Panc1 (cell line): ENCODE results near the gene ZMYND15. TPM values are rescaled to one million over a fixed set of nuclear protein-coding genes. Genes with fewer than 3 reads are reported as not detected.

Experiments used
- ATAC-seq: fragments of 200-7000 bp; cut with Tn5 transposase; 2 replicates; pipeline ENCODE4 v1.9.1; 2020; ENCODE audit warnings: mild to moderate bottlenecking, moderate library complexity
- BruUV-seq: library from RNA; stranded (reverse); fragments of 400-500 nt; replicated peaks from 2 replicates; lab custom pipeline; 2021; lab: Mats Ljungman, UMichigan
- CTCF ChIA-PET: fragments of 300-600 bp; sonication (Branson Sonifier 250); formaldehyde crosslinking; loops from one replicate; lab custom pipeline; 2022; ENCODE audit warnings: antibody characterized with exemption; lab: Charles Lee
- POLR2A ChIA-PET: fragments of 300-600 bp; sonication (Branson Sonifier 250); formaldehyde crosslinking; loops from one replicate; lab custom pipeline; 2022; ENCODE audit warnings: antibody characterized with exemption; lab: Charles Lee
- DNase-seq: peaks from one replicate; pipeline ENCODE4 v3.0.0-alpha.2; 2010; ENCODE audit warnings: low read depth, low spot score
- H3K27ac ChIP-seq: 2 replicates; pipeline ENCODE4 v1.5.1; 2011; ENCODE audit warnings: mild to moderate bottlenecking, low read length, inconsistent platforms
- H3K27me3 ChIP-seq: fragments of 200-500 bp; sonication (Bioruptor generic); 2 replicates; pipeline ENCODE4 v1.6.0; 2014; ENCODE audit warnings: low read length, inconsistent platforms; ENCODE audit not compliant: control insufficient read depth, insufficient read depth
- H3K36me3 ChIP-seq: fragments of 200-500 bp; sonication (Bioruptor generic); 2 replicates; pipeline ENCODE4 v1.5.1; 2014; ENCODE audit warnings: inconsistent platforms, mild to moderate bottlenecking, low read length, moderate library complexity; ENCODE audit not compliant: control insufficient read depth, insufficient read depth
- H3K4me1 ChIP-seq: 2 replicates; pipeline ENCODE4 v1.5.1; 2011; ENCODE audit warnings: inconsistent platforms, mild to moderate bottlenecking, low read length, moderate library complexity; ENCODE audit not compliant: control insufficient read depth, insufficient read depth
- H3K4me3 ChIP-seq, 2 experiments: 2 replicates each; pipeline ENCODE4 v1.5.1; 2011 to 2012; ENCODE audit warnings: low read depth in 2 of 2, low read length in 2 of 2, mild to moderate bottlenecking in 2 of 2, inconsistent platforms in 1 of 2, moderate library complexity in 1 of 2
- H3K9me3 ChIP-seq: fragments of 200-500 bp; sonication (Bioruptor generic); 2 replicates; pipeline ENCODE4 v1.5.1; 2014; ENCODE audit warnings: low read depth, mild to moderate bottlenecking, inconsistent platforms, low read length, moderate library complexity; ENCODE audit not compliant: control insufficient read depth, insufficient read depth
- POLR2AphosphoS5 ChIP-seq: IDR thresholded peaks from 2 replicates; pipeline ENCODE4 v1.6.1; 2012; ENCODE audit warnings: mild to moderate bottlenecking, low read depth, low read length, moderate library complexity
- SIN3A ChIP-seq: IDR thresholded peaks from 2 replicates; pipeline ENCODE4 v1.6.1; 2012; ENCODE audit warnings: low read depth, mild to moderate bottlenecking, low read length, moderate library complexity, borderline replicate concordance; ENCODE audit not compliant: insufficient read depth
- TCF7L2 ChIP-seq: IDR thresholded peaks from 2 replicates; pipeline ENCODE4 v1.6.1; 2011; ENCODE audit warnings: mild to moderate bottlenecking, low read depth, low read length, inconsistent platforms
- in situ Hi-C: cut with HindIII; loops from 2 replicates; pipeline ENCODE4 v1.10.0; 2016; ENCODE audit warnings: low sequenced_read_pairs, low pct_unique_long_range_greater_than_20kb
- intact Hi-C: fragments of 100-400 bp; cut with micrococcal nuclease; formaldehyde crosslinking; loops from one replicate; pipeline ENCODE4 v1.10.0; 2022; ENCODE audit not compliant: unreplicated experiment
- total RNA-seq: library from RNA; stranded (reverse); gene quantifications from one replicate; pipeline ENCODE4 v1.2.1, GENCODE V29; 2021; ENCODE audit not compliant: unreplicated experiment
- TF ChIP-seq, protein P1 (sequence below), 2 experiments: IDR thresholded peaks; 2 replicates each; pipeline ENCODE4 v1.6.1; 2011 to 2012; ENCODE audit warnings: low read depth in 2 of 2, control low read depth in 1 of 2, low read length in 1 of 2, mild to moderate bottlenecking in 1 of 2, moderate library complexity in 1 of 2; ENCODE audit not compliant: insufficient read depth in 1 of 2
- TF ChIP-seq, protein P2 (sequence below): fragments of 450-650 bp; IDR thresholded peaks from 2 replicates; pipeline ENCODE4 v1.5.1; 2017; ENCODE audit warnings: mild to moderate bottlenecking

The ZMYND15 gene
- total RNA-seq, 1 experiment from 2014 or later: 0.28 TPM

DNA sequence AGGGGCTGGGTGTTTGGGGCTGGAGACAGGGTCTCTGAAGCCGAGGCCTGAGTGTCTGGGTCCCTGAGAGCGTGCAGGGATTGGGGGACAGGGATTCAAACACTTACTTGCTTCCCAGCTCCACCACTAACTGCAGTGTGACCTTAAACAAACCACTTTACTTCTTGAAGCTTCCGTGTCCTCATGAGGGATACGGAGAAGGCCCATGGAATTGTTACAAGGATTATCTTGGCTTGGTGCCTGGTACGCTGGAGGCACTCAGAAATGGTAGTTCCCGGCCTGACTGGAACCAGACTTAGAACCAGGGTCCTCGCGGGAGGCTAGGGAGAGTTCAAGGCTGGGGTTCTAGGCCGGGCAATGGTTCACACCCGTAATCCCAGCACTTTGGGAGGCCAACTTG lies 3.0 kb downstream of the ZMYND15 start:
- no peak for DNase-seq
- in situ Hi-C loops: no loop called here
- Histone ChIP-seq H3K27ac (no peak overlapping the region), H3K4me1 (no peaks in the 10 kb centered on the region), H3K36me3 (no peaks in the 10 kb centered on the region), H3K27me3 (peaks cover 7% of the 10 kb centered on the region; the same call in 1 of the 2 replicates), H3K4me3 (no peak overlapping the region), H3K9me3 (no peaks in the 10 kb centered on the region)
- BruUV-seq: no TSS peak
- no peak for TF ChIP-seq TCF7L2
- TF ChIP-seq SIN3A: no peak
- TF ChIP-seq, protein P1, sequence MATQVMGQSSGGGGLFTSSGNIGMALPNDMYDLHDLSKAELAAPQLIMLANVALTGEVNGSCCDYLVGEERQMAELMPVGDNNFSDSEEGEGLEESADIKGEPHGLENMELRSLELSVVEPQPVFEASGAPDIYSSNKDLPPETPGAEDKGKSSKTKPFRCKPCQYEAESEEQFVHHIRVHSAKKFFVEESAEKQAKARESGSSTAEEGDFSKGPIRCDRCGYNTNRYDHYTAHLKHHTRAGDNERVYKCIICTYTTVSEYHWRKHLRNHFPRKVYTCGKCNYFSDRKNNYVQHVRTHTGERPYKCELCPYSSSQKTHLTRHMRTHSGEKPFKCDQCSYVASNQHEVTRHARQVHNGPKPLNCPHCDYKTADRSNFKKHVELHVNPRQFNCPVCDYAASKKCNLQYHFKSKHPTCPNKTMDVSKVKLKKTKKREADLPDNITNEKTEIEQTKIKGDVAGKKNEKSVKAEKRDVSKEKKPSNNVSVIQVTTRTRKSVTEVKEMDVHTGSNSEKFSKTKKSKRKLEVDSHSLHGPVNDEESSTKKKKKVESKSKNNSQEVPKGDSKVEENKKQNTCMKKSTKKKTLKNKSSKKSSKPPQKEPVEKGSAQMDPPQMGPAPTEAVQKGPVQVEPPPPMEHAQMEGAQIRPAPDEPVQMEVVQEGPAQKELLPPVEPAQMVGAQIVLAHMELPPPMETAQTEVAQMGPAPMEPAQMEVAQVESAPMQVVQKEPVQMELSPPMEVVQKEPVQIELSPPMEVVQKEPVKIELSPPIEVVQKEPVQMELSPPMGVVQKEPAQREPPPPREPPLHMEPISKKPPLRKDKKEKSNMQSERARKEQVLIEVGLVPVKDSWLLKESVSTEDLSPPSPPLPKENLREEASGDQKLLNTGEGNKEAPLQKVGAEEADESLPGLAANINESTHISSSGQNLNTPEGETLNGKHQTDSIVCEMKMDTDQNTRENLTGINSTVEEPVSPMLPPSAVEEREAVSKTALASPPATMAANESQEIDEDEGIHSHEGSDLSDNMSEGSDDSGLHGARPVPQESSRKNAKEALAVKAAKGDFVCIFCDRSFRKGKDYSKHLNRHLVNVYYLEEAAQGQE (IDR thresholded peaks at IDR 0.05; ENCODE audit: insufficient read depth in 1 of 2, low read depth in 2 of 2, low read length in 1 of 2): no peak
- no peak for TF ChIP-seq POLR2AphosphoS5
- TF ChIP-seq, protein P2, sequence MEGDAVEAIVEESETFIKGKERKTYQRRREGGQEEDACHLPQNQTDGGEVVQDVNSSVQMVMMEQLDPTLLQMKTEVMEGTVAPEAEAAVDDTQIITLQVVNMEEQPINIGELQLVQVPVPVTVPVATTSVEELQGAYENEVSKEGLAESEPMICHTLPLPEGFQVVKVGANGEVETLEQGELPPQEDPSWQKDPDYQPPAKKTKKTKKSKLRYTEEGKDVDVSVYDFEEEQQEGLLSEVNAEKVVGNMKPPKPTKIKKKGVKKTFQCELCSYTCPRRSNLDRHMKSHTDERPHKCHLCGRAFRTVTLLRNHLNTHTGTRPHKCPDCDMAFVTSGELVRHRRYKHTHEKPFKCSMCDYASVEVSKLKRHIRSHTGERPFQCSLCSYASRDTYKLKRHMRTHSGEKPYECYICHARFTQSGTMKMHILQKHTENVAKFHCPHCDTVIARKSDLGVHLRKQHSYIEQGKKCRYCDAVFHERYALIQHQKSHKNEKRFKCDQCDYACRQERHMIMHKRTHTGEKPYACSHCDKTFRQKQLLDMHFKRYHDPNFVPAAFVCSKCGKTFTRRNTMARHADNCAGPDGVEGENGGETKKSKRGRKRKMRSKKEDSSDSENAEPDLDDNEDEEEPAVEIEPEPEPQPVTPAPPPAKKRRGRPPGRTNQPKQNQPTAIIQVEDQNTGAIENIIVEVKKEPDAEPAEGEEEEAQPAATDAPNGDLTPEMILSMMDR: no peak
- ATAC-seq: no peak
- intact Hi-C loops: no loop called here
- CTCF ChIA-PET: no interaction called here
- POLR2A ChIA-PET: no interaction called here

DNA sequence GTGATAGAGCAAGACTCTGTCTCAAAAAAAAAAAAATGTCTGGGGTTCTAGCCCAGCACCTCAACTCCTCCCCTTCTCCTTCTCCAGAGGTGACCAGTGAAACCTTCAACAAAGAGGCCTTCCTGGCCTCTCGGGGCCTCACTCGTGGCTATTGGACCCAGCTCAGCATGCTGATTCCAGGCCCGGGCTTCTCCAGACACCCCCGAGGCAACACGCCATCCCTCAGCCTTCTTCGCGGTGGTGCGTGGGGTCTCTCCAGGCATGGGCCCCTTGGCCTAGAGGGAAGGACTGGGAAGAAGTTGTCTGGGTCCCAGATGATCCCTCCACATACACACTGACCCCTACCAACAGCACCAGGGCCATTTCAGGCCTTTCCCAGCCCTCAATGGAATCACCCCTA lies 3.6 kb downstream of the ZMYND15 start:
- DNase-seq (no peak), ATAC-seq (no peak)
- Histone ChIP-seq H3K27ac (no peak overlapping the region), H3K4me3 (no peak overlapping the region), H3K27me3 (peaks cover 6% of the 10 kb centered on the region; the same call in 1 of the 2 replicates), H3K36me3 (no peaks in the 10 kb centered on the region), H3K9me3 (no peaks in the 10 kb centered on the region), H3K4me1 (no peaks in the 10 kb centered on the region)
- no peak for TF ChIP-seq SIN3A
- TF ChIP-seq, protein P2: no peak
- no peak for TF ChIP-seq POLR2AphosphoS5
- no peak for TF ChIP-seq TCF7L2
- TF ChIP-seq, protein P1 (IDR thresholded peaks at IDR 0.05; ENCODE audit: insufficient read depth in 1 of 2, low read depth in 2 of 2, low read length in 1 of 2): no peak
- POLR2A ChIA-PET: no interaction called here
- CTCF ChIA-PET: no interaction called here
- intact Hi-C loops (no loop called here), in situ Hi-C loops (no loop called here)
- BruUV-seq: no TSS peak
